Heart left ventricle (tissue), 13 donors: Measurements from ENCODE around the gene AMACR.

Source experiments
- CTCF ChIP-seq, 12 donors: fragments of 200-600 bp; sonication (generic) in 4 of 12; IDR thresholded peaks; one replicate each; pipeline versions ENCODE4 v1.5.0 to v1.8.0; 2018 to 2022; ENCODE audit warnings: antibody characterized with exemption in 12 of 12, mild to moderate bottlenecking in 5 of 12
- POLR2A ChIP-seq, 2 donors: fragments of 450-650 bp; IDR thresholded peaks; one replicate each; pipeline ENCODE4 v1.6.1; 2017; ENCODE audit warnings: antibody characterized with exemption in 2 of 2, mild to moderate bottlenecking in 2 of 2, moderate library complexity in 2 of 2
- donor health status: ischemic (EF 13 %, LVEDD 7.1; RV severe dilation, severe dysfunction).
- donor health status: DM: no; HTN: yes; CAD: no.
- donor health status: DM: no; HTN: no; CAD: no.
- donor health status: ischemic (EF 25% LVEDD 6.9; RV normal size, moderate dysfunction).
- donor health status: ischemic (EF 25% LVEDD 5.7; RV mildly dilated, moderate dysfunction).
- donor health status: ischemic (EF 35%, LVEDD 5.7; RV mildly dilated, moderate dysfunction).
- donor health status: nonischemic (EF 11% LVEDD 7.7; RV severe dilation, severe dysfunction).
- donor health status: DM: yes; HTN: yes; CAD: no.
- donor health status: PGD.
- donor health status: ischemic (EF 29% LVEDD 5.4; RV normal size, mild dysfunction).
- donor health status: nonischemic (EF 23%, LVEDD 6.1; RV moderate dilation, normal function).

- TF ChIP-seq CTCF (IDR thresholded peaks at IDR 0.05): no peak
- TF ChIP-seq POLR2A (IDR thresholded peaks at IDR 0.05): no peak
These were observed 2.2 kb downstream of the AMACR start for GRCh38 chr5:34005681-34006080.
